OCI-LY3 (cell line): ENCODE results near the gene CCDC178.

Experiments
- H2AFZ ChIP-seq: fragments of 200-600, 300-600 bp; shearing (Covaris generic); 2 replicates; pipeline ENCODE4 v1.6.0; 2014; ENCODE audit warnings: antibody characterized with exemption, low read depth, low read length
- H3K27ac ChIP-seq: fragments of 200-600, 300-600 bp; sonication (generic); 2 replicates; pipeline ENCODE4 v1.5.1; 2014; ENCODE audit warnings: mild to moderate bottlenecking, low read length, moderate library complexity, mixed read lengths
- H3K27me3 ChIP-seq: fragments of 200-600, 300-600 bp; sonication (generic); 2 replicates; pipeline ENCODE4 v1.6.1; 2014; ENCODE audit warnings: low read depth, low read length, mixed read lengths
- H3K36me3 ChIP-seq: fragments of 200-600, 300-600 bp; sonication (generic); replicated peaks from 2 replicates; pipeline ENCODE3; 2014; ENCODE audit warnings: low read depth, low read length, mixed read lengths
- H3K4me1 ChIP-seq: fragments of 300-600, 200-600 bp; sonication (generic); 2 replicates; pipeline ENCODE4 v1.6.1; 2014; ENCODE audit warnings: low read length, mixed read lengths
- H3K4me2 ChIP-seq: fragments of 200-600, 300-600 bp; sonication (generic); 2 replicates; pipeline ENCODE4 v1.6.1; 2014; ENCODE audit warnings: low read length, mixed read lengths
- H3K4me3 ChIP-seq: fragments of 300-600, 200-600 bp; sonication (generic); 2 replicates; pipeline ENCODE4 v1.5.1; 2014; ENCODE audit warnings: antibody characterized with exemption, mild to moderate bottlenecking, low read length, moderate library complexity
- H3K79me2 ChIP-seq: fragments of 300-600, 200-600 bp; shearing (Covaris generic); 2 replicates; pipeline ENCODE4 v1.6.1; 2014; ENCODE audit warnings: mild to moderate bottlenecking, low read length, mixed read lengths
- H3K9ac ChIP-seq: fragments of 300-600, 200-600 bp; shearing (Covaris generic); 2 replicates; pipeline ENCODE4 v1.6.0; 2014; ENCODE audit warnings: mild to moderate bottlenecking, low read length, moderate library complexity
- H3K9me3 ChIP-seq: fragments of 200-600, 300-600 bp; shearing (Covaris generic); 2 replicates; pipeline ENCODE4 v1.6.1; 2014; ENCODE audit warnings: low read length, mixed read lengths; ENCODE audit not compliant: insufficient read depth
- H4K20me1 ChIP-seq: fragments of 200-600, 300-600 bp; sonication (generic); 2 replicates; pipeline ENCODE4 v1.6.1; 2016; ENCODE audit warnings: low read length, mixed read lengths; ENCODE audit not compliant: insufficient read depth
- EZH2phosphoT487 ChIP-seq: fragments of 200-600 bp; shearing (Covaris generic); IDR thresholded peaks from 2 replicates; pipeline ENCODE4 v1.6.1; 2018; ENCODE audit warnings: antibody characterized with exemption, mixed run types, low read depth
- TF ChIP-seq, protein P1 (sequence below): fragments of 200-600, 300-600 bp; sonication (generic); IDR thresholded peaks from 2 replicates; pipeline ENCODE4 v1.5.1; 2014; ENCODE audit warnings: antibody characterized with exemption, low read length, low read depth

CCDC178 gene

DNA sequence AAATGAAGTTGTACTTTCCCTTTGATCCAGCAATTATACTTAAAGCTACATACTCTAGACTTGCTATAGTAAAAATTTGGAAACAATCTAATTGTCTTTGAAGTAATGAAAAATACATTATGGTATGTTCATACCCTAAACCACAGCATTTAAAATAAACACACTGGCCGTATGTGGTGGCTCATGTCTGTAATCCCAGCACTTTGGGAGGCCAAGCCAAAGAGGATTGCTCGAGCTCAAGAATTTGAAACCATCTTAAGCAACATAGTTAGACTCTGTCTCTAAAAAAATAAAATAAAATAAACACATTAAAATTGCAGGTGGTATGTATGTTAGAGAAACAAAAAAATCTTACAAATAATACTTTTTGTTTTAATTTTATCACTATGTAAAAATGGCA is 459.6 kb downstream of the CCDC178 start:
- TF ChIP-seq EZH2phosphoT487, result no peak
- TF ChIP-seq, protein P1, sequence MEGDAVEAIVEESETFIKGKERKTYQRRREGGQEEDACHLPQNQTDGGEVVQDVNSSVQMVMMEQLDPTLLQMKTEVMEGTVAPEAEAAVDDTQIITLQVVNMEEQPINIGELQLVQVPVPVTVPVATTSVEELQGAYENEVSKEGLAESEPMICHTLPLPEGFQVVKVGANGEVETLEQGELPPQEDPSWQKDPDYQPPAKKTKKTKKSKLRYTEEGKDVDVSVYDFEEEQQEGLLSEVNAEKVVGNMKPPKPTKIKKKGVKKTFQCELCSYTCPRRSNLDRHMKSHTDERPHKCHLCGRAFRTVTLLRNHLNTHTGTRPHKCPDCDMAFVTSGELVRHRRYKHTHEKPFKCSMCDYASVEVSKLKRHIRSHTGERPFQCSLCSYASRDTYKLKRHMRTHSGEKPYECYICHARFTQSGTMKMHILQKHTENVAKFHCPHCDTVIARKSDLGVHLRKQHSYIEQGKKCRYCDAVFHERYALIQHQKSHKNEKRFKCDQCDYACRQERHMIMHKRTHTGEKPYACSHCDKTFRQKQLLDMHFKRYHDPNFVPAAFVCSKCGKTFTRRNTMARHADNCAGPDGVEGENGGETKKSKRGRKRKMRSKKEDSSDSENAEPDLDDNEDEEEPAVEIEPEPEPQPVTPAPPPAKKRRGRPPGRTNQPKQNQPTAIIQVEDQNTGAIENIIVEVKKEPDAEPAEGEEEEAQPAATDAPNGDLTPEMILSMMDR, result no peak
- Histone ChIP-seq H3K9ac (no peak overlapping the region), H3K4me1 (no peaks in the 10 kb centered on the region), H3K9me3 (no peaks in the 10 kb centered on the region), H3K79me2 (no peaks in the 10 kb centered on the region), H3K4me2 (no peak overlapping the region), H3K27ac (no peak overlapping the region), H3K36me3 (no peaks in the 10 kb centered on the region), H3K27me3 (no peaks in the 10 kb centered on the region), H4K20me1 (no peaks in the 10 kb centered on the region), H2AFZ (no peak overlapping the region), H3K4me3 (no peak overlapping the region)

DNA sequence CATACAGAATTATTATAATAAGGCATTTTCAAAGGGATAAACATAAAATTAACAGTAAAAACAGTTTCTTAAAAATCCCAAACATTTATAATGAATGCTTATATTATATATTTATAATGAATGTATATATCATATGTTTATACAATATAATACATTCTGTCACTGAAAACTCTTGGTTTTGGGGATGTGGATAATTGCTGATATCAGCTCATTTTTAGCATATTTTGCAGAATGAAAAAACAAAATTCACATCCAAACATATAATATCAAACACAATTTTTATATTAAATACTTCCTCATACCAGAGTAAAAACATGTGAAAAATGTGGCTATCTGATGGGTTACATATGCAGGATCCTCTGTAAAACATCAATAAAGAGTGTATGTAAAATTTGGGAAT is 465.0 kb downstream of the CCDC178 start:
- Histone ChIP-seq H2AFZ (no peak overlapping the region), H3K36me3 (no peaks in the 10 kb centered on the region), H3K9ac (no peak overlapping the region), H3K4me3 (no peak overlapping the region), H3K27me3 (no peaks in the 10 kb centered on the region), H3K4me2 (no peak overlapping the region), H3K27ac (no peak overlapping the region), H3K9me3 (no peaks in the 10 kb centered on the region), H3K79me2 (no peaks in the 10 kb centered on the region), H3K4me1 (peaks cover 10% of the 10 kb centered on the region), H4K20me1 (no peaks in the 10 kb centered on the region)
- TF ChIP-seq EZH2phosphoT487, result no peak
- TF ChIP-seq, protein P1, result no peak

DNA sequence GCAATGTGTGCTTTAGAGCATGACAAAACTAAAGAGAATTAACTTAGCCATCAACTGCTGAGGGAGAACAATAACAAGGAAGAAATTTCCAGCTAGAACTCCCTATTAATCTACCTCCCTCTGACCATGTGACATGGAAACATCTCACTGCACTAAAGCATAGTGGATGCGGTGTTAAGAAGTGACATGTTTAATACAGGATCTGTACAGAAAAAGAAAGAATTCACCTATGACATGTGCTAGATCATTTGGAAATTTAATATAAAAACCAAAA is 465.4 kb downstream of the CCDC178 start:
- Histone ChIP-seq H3K4me1 (peaks cover 10% of the 10 kb centered on the region), H2AFZ (peak overlapping the region; percentile 24), H3K79me2 (no peaks in the 10 kb centered on the region), H3K36me3 (no peaks in the 10 kb centered on the region), H3K27me3 (no peaks in the 10 kb centered on the region), H4K20me1 (no peaks in the 10 kb centered on the region), H3K9me3 (no peaks in the 10 kb centered on the region), H3K4me2 (peak overlapping the region; percentile 31), H3K4me3 (no peak overlapping the region), H3K9ac (no peak overlapping the region), H3K27ac (no peak overlapping the region)
- TF ChIP-seq EZH2phosphoT487, result no peak

DNA sequence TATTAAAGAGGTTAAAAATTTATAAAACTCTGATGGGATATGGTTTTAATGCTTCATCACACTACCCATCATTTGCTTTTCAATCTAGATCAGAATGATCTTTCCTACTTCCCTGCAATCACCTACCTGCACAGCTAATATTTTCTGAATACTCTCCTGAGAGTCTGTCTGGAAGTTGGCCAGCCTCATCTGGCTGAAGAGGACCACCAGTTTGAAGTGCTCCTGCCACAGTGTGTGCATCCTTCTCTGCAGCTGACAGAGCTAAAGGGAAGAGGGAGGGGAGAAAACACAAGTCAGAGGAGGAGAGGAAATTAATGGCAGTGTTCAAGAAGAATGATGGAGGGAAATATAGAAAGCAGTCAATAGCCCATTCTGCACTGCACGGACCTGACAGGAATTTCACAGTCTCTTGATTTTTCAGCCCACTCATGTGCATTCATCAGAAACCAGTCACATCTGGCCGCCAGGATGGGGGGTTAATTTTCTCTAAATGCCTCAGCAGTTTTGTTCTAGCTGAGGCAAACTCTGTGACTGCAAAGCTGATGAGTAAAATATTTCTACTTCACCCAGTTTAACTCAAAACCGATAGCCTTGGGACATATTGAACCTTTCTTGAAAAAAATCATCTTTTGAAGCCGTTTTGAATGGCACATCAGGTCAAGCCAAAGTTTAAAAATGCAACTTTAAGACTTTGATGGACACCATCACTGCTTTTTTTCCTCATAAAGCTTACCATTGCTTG is 465.9 kb downstream of the CCDC178 start:
- no peak overlapping the region for H3K4me3 ChIP-seq

More for the DNA sequence above, 465.9 kb downstream of the CCDC178 start:
- no peak for TF ChIP-seq EZH2phosphoT487
- TF ChIP-seq, protein P1, result no peak
- Histone ChIP-seq H4K20me1 (no peaks in the 10 kb centered on the region), H3K36me3 (no peaks in the 10 kb centered on the region), H3K4me1 (peaks cover 10% of the 10 kb centered on the region), H3K9me3 (no peaks in the 10 kb centered on the region), H3K27me3 (no peaks in the 10 kb centered on the region), H3K79me2 (no peaks in the 10 kb centered on the region), H3K4me2 (peak overlapping the region; percentile 31), H3K9ac (no peak overlapping the region), H2AFZ (peak overlapping the region; percentile 24), H3K27ac (no peak overlapping the region)
